Fibroblast of lung (primary cell): Measurements from ENCODE around the gene EIF3B.

Experiments used
- CTCF ChIP-seq, 2 donors: IDR thresholded peaks in 1 of 2; conservative IDR thresholded peaks in 1 of 2; 1 replicate in 1 of 2; 2 replicates in 1 of 2; pipeline ENCODE4 v1.5.1; 2011 to 2012; ENCODE audit warnings: low read length in 2 of 2, control low read depth in 1 of 2, inconsistent platforms in 1 of 2, low read depth in 1 of 2, mild to moderate bottlenecking in 1 of 2
- EZH2 ChIP-seq: IDR thresholded peaks from 2 replicates; pipeline ENCODE4 v1.5.1; 2012; ENCODE audit warnings: low read length, control low read depth, mild to moderate bottlenecking; ENCODE audit errors: missing control alignments

- TF ChIP-seq CTCF (conservative IDR thresholded peaks at IDR 0.05 in 1 of 2, IDR thresholded peaks at IDR 0.05 in 1 of 2; ENCODE audit: low read depth in 1 of 2, low read length in 2 of 2) (no peak), EZH2 (no peak)
Observed at GRCh38 chr7:2421943-2422310, 67.3 kb downstream of the EIF3B start.
